Esophagus squamous epithelium (tissue), 4 donors: ENCODE data around the gene CYSTM1.

Experiments used
- POLR2A ChIP-seq, 4 donors: fragments of 450-650 bp; IDR thresholded peaks; one replicate each; pipeline ENCODE4 v1.6.1; 2017; ENCODE audit warnings: antibody characterized with exemption in 4 of 4, mild to moderate bottlenecking in 4 of 4, moderate library complexity in 3 of 4
- TF ChIP-seq, protein P1 (sequence below), 6 experiments: fragments of 450-650 bp in 4 of 6; fragments of 200-600 bp in 2 of 6; sonication (generic) in 2 of 6; IDR thresholded peaks; one replicate each; pipeline ENCODE4 v1.5.1; 2016 to 2019; ENCODE audit warnings: antibody characterized with exemption in 6 of 6, mild to moderate bottlenecking in 4 of 6, moderate library complexity in 4 of 6

DNA sequence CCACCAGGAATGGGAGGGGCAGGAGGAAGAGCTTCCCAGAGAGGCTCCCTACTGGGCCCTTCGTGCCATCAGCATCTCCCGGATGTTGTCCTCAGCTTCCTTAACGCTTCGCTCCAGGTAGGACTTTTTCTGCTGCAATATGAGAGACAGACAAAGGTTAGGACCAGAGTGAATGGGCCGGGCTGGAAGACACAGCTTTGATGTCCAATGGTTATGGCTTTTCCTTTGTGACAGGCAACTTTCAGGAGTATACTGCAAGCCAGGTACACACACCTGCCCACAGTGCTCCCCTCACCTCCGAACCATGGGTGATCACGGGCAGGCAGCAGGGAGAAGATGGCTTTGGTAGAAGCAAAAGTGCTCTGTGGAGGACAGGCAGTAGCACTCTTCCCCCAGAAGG, 70.9 kb downstream of the CYSTM1 start:
- TF ChIP-seq, protein P1, sequence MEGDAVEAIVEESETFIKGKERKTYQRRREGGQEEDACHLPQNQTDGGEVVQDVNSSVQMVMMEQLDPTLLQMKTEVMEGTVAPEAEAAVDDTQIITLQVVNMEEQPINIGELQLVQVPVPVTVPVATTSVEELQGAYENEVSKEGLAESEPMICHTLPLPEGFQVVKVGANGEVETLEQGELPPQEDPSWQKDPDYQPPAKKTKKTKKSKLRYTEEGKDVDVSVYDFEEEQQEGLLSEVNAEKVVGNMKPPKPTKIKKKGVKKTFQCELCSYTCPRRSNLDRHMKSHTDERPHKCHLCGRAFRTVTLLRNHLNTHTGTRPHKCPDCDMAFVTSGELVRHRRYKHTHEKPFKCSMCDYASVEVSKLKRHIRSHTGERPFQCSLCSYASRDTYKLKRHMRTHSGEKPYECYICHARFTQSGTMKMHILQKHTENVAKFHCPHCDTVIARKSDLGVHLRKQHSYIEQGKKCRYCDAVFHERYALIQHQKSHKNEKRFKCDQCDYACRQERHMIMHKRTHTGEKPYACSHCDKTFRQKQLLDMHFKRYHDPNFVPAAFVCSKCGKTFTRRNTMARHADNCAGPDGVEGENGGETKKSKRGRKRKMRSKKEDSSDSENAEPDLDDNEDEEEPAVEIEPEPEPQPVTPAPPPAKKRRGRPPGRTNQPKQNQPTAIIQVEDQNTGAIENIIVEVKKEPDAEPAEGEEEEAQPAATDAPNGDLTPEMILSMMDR (IDR thresholded peaks at IDR 0.05) = no peak
- no peak for TF ChIP-seq POLR2A (IDR thresholded peaks at IDR 0.05)
